Measurements from ENCODE around the gene GNAO1.

GNAO1 gene

DNA sequence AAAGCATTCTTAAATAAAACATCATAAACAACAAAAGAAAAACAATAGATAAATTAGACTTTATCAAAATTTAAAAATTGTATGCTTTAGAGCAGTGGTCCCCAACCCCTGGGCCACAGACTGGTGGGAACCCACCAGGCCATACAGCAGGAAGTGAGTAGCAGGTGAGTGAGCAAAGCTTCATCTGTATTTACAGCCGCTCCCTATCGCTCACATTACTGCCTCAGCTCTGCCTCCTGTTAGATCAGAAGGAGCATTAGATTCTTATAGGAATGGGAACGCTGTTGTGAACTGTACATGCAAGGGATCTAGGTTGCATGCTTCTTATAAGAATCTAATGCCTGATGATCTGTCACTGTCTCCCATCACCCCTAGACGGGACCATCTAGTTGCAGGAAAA is 51.5 kb downstream of the GNAO1 start:
- DNase-seq, result no peak

- DNase-seq, result no peak
These were observed 53.3 kb downstream of the GNAO1 start for GRCh38 chr16:56244612-56245011.

GRCh38 chr16:56245197-56245596 is 53.9 kb downstream of the GNAO1 start:
- DNase-seq, result no peak

DNA sequence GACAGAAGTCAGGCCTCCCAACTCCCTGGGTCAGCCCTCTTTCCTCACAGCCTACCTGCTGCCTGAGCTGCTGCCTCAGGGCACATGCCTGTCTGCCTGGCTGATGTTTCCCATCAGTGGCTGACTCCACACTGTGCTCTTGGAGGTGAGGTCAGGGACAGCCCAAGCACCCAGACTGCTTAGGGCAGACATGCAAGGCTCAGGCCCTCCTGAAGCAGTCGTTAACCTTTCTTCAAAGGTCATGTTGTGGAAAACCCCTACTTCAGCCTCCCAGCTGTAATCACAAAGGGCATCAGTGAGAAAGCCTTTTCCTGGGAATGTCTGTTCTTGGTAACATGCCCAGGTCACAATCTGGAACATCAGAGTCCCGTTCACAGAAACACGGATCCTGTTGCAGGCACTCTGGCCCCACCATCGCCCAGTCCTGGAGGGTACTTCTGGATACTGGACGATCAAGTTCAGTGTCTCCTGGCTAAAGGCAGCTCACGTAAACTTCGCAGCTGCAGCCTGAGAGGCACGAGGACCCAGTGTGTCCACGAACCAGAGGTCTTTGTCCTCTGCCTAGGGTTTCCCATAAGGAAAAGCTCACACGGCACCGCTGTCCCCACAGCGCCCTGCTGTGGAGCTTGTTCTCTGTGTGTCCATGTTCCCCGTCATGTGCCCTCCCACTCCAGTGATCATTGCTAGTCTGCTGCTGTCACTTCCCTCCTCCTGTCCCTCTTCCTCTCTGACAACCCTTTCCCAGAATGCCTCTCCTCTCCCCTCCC is 54.9 kb downstream of the GNAO1 start:
- no peak for DNase-seq

DNA sequence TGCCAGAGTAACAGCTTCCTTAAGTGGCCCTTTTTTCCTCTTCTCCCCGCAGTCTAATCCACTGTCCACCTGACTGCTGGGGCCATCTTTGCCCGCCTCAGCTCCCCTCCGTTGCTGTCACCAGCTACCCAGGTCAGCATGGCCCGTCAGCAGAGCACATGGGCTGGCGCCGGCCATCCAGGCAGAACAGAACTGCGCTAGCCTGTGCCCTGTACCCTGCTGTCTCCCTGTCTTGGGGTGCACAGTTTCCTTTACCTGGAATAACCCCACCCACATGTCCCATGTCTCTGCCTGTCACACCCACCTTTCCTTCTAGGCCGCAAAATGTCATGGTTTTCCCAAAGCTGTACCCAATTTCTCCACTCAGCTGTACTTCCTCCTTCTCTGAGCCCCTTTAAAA is 55.7 kb downstream of the GNAO1 start:
- no peak for DNase-seq

- DNase-seq, result no peak
These were observed 56.5 kb downstream of the GNAO1 start for GRCh38 chr16:56247808-56248207.

- DNase-seq, result no peak
These were observed 61.5 kb downstream of the GNAO1 start for GRCh38 chr16:56252835-56253234.

GRCh38 chr16:56255904-56256303 is 64.6 kb downstream of the GNAO1 start:
- DNase-seq, result no peak

DNA sequence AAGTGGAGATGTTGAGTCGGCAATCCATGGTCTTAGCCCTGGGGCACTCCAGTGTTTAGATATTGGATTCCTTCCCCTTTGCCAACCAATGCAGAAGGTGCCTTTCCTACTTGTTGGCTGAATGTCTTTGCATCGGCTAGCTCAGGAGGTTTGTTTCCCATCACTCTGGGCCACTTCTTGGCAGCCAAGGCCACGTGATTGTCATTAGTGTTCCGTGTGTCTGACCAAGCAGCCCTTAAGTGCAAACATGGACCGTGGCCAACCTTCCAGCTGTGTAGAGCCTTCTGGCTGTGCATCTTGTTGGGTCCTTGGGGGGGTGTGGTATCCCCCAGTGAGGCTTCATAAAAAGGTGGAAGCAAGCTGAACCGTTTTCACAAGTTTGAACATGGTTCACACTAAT is 66.0 kb downstream of the GNAO1 start:
- no peak for DNase-seq

DNA sequence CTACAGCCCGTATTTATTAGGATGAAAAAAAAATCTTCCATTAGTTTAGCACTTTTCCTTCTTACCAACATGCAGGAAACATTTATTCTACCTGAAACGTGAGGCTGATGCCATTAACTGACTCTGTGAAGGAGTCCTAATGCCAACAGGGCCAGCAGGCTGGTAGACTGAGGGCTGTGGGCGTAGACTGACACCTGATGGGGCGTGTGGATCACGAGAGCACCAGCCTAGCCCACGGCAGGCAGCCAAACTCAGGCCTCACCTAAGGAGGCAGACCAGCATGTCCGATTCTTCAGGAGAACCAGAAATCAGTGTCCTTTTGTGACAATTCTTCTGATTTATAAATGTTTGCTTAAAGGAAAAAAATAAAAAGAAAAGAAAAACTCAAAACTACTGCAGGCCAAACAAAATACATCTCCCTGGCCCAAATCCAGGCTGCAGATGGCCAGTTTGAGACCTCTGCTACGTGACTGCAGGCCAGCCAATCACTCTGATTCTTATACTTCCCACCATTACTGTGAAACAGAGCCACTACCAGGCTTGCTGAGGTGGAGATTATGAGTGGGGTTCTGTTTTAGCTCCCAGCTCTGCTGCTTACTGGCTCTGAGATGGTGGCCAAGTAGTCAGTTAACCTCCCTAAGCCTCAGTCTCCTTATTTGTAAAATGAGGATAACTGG is 66.5 kb downstream of the GNAO1 start:
- DNase-seq, result no peak

DNA sequence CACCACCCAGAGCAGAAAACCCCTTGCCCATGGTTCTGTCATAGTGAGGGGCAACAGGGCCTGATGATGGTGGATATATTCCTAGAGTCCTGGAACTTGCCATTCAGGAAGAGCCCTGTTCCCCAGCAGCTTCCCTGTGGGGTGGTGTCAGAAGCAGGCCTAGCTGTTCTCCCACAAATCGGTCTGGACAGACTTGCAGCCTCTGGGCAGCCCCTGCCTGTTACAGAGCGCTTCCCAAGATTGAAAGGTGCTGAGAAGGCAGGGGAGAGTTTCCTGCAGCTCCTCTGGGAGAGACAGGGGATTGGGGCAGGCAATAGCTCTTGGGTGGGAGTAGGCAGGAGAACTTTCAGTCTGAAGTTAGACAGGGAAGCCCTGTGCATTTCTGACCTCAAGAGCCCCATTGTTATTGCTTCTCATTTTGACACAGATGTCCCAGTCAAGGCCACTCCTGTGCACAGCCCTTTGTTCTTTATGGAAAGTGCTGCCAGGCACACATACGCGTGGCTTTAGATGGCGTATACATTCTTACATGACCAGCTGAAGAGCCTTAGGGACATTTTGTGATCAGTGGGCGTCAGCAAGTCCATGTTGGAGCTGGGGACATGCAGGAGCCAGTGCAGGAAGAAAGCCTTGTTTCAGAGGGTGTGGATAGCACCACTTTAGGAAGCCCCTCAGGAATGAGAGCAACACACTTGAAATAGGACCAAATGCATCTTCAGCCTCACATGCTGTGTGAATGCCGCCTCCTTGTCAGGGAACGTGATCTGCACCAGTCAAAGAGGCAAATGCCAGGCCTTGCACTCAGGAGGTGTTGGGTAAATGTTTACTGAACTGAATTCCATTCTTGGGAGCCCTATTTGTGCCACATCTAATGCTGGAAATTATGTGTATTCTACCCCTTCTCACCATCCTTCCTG is 67.5 kb downstream of the GNAO1 start:
- DNase-seq, result no peak

DNA sequence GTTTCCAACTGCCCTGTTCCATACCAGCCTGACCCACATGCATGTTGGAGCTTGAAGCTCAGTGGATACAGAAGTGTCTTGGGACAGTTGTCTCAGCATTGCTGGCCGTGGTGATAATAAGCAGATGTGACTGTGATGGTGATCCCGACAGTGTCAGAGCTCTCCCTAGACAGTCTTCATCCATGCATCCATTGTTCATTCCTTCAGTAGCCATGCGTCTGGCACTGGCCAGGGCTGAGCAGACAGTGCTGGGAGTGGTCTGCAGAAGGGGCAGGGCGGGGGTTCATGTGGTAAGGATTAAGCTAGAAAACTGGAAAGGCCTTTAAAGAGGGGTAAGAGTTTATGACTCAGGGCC is 68.1 kb downstream of the GNAO1 start:
- DNase-seq, result no peak

DNA sequence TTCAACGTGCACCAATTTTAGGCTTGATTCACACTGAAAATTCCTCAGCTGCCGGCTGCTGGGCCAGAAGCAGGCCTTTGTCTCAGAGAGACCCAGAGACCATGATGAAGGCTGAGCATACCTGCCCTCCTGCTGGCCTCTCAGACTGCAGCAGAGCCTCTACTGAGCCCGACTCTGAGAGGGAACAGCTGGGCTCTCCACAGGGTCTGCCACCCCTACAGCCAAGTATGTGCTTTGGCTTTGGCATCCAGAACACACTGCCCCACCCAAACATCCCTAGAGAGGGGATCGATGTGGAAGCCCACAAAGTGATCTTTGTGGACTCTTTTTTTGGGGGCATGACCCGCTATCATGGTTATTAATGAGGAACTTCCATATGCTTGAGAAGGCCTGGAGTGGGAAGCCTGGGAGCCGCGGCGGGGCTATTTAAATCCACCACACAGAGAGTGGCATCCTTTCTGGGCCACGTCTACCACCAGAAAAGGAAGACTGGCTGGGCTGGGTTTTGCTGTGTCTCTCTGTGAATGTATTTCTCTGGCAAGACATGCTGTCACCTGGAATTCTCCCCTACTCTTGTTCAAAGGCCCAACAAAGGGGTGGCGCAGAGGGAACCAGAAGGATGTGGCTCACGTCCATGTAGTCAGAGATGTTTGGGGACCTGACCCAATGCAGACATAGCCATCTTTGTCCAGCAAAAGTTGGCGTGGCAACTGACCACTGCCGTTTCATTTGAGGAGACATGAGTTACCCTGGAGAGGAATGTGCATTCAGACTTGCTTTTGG is 69.3 kb downstream of the GNAO1 start:
- DNase-seq, result no peak

- DNase-seq, result no peak
These were observed 70.4 kb downstream of the GNAO1 start for GRCh38 chr16:56261656-56262055.

- no peak for DNase-seq
These were observed 70.9 kb downstream of the GNAO1 start for GRCh38 chr16:56262148-56262547.

DNA sequence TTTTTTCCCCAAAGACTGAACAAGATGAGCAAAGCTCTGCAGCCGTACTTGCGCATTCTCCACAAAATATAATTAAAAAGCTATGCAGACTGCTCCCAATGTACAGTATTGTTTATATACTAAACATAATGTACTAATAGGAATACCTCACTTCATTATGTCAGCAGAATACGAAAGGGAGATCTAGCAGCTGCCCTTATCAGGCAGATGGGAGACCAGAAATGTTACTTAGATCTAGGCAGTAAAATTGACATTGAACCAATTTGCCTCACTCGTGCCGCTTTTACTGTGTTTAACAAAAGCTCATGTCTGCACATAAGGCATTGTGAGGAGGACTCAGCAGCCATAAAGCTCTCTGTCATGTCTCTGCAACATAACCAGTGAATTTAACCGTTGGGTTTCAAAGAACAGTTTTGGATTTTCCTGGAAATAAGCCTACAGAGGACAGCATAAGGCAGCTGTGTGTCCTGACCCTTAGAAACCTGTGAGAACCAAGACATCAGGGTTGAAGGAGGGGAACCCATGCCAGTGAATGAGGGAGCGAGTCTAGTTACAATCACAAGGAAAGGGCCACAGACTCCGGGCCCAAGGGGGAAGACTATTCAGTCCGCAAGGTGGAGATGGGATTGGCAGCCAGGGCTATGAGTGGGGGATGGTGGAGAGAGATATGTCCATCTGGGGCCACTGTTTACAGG is 71.4 kb downstream of the GNAO1 start:
- no peak for DNase-seq

DNA sequence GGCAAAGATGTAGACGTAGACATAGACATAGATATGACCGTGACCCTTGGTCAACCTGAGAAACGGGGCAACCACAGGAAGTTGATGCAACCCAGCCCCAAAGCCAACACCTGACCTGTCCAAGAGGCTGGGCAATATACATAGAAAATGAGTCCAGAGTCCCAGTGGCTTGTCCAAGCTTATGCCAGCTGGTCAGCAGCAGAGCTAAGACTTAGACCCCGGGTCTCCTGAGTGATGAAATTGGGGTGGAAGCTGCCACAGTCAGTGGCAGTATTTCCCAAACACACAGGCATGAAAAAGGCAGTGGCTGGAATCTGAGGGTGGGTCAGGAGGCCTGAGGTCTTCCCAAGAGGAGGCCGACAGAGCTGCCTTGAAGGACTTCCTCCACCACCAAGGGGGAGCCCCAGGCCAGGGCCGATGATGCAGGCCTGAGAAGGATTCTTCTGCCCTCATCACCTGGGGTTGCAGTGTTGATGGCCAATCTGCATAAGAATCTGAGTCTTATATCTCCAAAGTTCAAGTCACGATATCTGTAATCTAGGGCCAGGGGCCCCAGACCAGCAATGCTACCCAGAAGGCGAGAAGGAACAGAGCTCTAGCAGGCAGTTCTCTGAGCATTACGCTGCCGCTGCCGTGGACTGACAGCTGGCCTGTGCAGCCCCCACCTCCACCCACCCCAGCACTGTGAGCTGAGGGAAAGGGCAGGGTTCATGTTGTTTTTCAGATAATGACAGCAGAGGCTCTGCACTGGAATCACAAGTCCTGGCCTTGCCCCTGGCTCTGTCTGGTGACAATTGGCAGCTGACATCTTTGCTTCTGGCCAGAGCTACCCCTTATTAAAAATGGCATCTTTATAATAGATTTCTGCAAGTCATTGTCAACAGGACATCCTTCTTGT is 72.7 kb downstream of the GNAO1 start:
- DNase-seq, result no peak

DNA sequence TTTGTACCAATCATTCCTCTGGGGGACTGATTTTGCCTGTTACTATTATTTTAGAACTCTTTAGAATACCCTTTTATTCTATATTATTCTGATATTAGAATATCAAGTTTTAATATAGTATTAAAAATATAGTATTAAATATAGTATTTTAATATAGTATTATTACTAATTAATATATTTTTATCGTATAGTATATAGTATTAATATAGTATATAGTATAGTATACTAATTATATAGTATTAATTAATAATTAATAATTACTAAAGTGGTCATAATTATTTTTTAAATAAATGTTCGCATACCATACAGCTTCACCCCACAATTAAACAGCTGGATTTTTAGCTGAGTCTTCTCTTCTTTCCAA is 73.3 kb downstream of the GNAO1 start:
- DNase-seq, result no peak

DNA sequence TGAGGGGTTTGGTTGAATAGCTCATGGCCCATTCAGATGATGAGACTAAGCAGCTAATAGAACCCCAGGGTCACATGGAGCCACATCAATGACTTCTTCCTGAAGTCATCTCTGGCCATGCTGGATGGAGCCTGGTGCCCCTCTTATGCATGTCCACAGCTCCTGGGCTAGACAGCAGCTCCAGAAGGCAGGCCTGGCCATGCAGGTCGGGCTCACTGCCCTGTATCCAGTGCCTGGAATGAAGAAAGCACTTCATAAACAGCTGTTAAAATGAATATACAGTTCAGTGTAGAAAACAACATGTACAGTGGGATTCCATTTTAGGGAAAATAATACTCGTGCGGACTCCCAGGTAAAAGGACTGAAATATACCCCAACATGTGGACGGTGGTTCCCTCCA is 73.9 kb downstream of the GNAO1 start:
- no peak for DNase-seq

DNA sequence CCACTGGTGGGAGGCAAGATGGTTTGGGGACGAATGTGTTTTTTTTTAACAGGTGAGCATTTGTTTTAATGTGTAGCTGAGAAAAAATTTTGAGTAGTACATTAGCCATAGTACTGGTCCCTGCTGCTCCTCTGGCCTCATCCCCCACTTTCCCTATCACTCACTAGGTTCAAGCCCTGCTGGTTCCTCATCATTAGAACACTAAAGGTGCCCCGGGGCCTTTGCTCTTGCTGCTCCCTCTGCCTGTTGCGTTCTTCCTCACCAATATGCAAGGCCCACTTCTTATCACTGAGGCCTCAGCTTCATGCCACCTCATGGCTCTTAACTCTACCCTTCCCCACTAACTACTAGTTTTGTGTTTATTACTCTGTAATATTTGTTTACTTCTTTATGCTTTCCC is 74.5 kb downstream of the GNAO1 start:
- no peak for DNase-seq

Measured in 8988T (cell line).